ENCODE measurements around the gene SUPT20HL2.
"Not testable (repeated sequence)": the region's sequence is repeated elsewhere in the genome, so short reads cannot be mapped to it uniquely, and the experiment has no call there.

SUPT20HL2 gene

DNA sequence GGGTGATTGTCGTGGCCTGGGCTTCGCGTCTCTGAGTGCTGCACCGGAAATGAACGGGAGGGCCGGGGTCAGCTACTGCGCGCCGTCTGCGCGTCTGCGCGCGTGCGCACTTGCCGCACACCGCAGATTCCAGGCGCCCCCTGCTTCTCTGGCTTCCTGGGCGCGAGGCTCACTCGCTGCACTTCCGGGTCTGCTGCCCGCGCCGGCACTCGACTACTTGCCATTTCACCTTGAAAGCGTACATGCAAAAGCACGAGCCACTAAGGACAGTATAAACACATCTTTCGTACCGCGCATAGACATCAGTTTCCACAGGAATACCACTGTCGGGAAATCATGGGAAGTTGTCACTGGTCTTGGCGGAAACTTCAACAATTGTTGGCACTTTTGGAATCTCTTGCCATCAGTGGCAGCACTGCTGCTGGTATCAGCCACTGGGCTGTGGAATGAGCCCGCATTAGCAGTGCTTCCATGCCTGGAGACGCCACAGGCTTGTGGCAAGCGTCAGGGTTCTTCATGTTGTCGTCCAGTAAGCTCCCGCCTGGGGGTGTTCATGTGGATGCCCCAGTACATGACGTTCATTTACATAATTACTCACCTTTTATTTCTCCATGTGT, at the start of gene SUPT20HL2:
Gene SUPT20HL2 (minus strand): TSS at position 51 of the 617 bp plus-strand sequence. CDS start 754 bp downstream, outside the sequence.
- DNase-seq, result no peak

GRCh38 chrX:24362089-24362745, 48.3 kb upstream of the SUPT20HL2 start:
- not testable (repeated sequence) for DNase-seq

DNA sequence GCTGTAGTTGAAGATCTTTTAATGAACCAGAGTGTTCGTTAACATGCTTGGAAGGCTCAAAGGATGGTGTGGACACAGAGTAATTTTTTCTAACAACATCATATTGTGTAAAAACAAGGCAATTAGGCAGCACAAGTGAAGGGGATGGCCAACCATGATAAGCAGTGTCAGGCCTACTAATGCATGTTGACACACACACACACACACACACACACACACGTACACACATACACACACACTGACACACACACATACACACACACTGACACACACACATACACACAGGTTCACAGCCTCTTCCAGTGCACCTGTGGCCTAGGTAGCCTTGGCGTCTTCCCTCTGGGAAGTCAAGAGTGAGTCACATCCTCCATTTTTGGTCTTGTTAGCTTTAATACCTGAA, 46.4 kb upstream of the SUPT20HL2 start, which contains the start of gene SUPT20HL1:
Gene SUPT20HL1 (plus strand): TSS at position 368 of the 400 bp plus-strand sequence. CDS start 2,122 bp downstream, outside the sequence.
- DNase-seq, result no peak

- no peak for DNase-seq
Observed at GRCh38 chrX:24357106-24357505, 43.2 kb upstream of the SUPT20HL2 start.

DNA sequence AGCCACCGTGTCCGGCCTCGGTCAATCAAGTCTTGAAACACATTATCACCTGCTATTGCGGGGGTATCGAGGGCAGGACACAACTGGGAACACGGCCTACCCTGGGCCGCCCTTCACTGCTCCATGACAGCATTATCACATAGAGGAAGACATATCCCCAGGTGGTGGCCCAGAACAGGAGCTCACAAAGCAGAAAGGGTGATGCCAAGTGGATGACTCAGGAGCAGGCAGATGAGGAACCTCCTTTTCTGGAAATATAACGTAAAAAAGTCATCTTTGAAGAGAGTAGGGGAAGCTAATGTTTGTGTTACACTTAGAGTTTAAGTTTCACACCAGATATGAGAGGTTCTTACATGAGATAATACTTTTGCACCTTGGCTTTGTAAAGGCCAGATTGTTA, 41.2 kb upstream of the SUPT20HL2 start:
- DNase-seq, result no peak

- no peak for DNase-seq
Observed at GRCh38 chrX:24350217-24350616, 36.3 kb upstream of the SUPT20HL2 start.

GRCh38 chrX:24347881-24348280, 34.0 kb upstream of the SUPT20HL2 start:
- DNase-seq, result no peak

GRCh38 chrX:24343719-24344118, 29.9 kb upstream of the SUPT20HL2 start:
- DNase-seq, result peak in 2 of 3 donors; percentile 1 to 12

DNA sequence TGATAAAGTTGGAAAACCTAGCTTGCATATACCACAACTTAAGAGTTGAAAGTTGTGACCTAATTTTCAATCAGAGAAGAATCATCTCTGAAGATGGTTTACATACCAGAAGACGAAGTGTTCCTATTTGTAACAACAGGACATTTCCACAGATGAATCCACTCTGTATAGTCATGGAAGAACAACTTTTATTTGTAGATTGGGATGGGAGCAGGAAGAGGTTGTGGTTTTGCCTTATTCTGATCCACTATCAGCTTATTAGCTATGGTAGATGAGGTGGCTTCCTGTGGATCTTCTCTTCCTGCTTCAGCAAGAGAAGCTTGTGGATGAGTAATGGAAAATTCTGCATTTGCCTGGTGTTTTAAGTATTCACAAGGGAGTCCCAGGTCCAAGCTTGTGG, 27.9 kb upstream of the SUPT20HL2 start:
- no peak for DNase-seq

DNA sequence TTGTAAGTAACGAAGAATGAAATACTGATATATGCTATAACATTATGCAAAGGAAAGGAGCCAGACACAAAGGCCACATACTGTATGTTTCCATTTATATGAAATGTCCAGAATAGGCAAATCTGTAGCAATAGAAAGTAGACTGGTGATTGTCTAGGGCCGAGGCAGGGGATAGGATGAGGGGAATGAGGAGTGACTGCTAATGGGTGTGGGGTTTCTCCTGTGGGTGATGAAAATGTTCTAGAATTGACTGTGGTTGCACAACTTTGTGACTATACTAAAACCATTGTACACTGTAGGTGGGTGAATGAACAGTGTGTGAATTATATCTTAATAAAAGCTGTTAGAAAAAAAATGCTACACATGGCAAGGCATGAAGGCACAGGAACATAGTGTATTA, 26.6 kb upstream of the SUPT20HL2 start:
- no peak for DNase-seq

DNA sequence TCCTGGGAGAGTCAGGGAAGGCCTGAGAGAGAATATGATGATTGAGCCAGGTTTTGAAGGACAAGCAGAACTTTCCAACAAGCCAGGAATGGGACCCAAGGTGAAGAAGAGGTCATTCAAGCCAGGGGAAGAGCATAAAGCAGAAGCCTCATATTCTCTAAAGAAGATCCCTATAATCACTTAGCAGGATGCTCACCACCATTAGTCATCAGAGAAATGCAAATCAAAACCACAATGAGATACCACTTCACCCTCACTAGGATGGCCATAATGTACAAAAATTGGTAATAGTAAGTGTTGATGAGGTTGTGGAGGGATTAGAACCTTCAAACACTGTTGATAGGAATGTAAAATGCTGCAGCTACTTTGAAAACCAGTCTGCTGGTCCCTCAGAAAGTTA, 26.0 kb upstream of the SUPT20HL2 start:
- DNase-seq, result no peak

DNA sequence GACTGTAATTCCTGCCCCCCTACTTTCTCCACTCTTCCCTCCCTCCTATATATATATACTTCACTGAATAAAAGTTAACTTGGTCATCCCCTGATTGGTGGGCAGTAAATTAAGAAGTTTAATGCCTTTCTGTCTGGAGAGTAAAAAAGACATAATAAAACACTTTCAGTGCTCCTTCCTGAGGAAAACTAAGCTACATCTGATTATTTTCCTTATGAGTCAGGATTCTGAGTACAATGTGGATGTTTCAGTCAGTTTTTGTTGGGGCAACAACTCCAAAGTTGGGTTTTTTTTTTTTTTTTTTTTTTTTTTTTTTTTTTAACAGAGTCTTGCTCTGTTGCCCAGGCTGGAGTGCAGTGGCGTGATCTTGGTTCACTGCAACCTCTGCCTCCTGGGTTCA, 22.0 kb upstream of the SUPT20HL2 start:
- DNase-seq, result no peak

GRCh38 chrX:24334461-24334860, 20.6 kb upstream of the SUPT20HL2 start:
- DNase-seq, result peak in 2 of 3 donors; percentile 1 to 19

GRCh38 chrX:24333371-24333770, 19.5 kb upstream of the SUPT20HL2 start:
- DNase-seq, result no peak

- DNase-seq, result no peak
Observed at GRCh38 chrX:24332878-24333277, 19.0 kb upstream of the SUPT20HL2 start.

GRCh38 chrX:24325231-24325630, 11.4 kb upstream of the SUPT20HL2 start:
- no peak for DNase-seq

GRCh38 chrX:24321741-24322395, 8.0 kb upstream of the SUPT20HL2 start:
- DNase-seq, result no peak

DNA sequence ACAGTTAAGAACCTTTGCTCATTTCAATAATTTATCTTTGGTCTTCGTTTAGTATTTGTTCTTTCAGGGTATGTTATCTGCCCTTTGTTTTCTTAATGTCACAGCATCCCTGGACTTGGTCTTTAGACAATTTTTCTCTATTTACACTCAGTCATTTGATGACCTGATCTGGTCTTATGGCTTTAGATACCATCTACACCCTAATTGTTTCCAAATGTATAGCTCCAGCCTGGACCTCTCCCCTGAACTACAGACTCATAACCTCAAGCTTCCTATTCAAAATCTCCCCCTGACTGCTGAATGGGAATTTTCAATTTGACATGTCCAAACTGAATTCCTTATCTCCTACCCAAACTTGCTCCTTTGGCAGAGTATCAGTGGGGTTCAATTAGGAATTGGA, 3.7 kb upstream of the SUPT20HL2 start:
- no peak for DNase-seq

DNA sequence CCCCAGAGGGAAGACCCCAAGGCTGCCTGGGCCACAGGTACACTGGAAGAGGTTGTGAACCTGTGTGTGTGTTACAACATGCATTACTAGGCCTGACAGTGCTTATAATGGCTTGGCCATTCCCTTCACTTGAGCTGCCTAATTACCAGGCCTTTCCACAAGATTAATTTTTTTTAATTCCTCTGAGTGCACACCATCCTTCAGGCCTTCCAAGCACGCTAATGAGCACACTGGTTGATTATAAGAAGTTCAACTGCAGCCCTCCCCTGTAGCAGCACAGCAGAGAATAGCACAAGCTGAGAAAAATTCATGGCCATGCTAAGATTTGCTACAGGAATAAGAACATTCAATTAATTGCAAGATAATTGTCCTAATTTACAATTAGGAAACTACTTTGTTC, 2.2 kb upstream of the SUPT20HL2 start:
- no peak for DNase-seq

DNA sequence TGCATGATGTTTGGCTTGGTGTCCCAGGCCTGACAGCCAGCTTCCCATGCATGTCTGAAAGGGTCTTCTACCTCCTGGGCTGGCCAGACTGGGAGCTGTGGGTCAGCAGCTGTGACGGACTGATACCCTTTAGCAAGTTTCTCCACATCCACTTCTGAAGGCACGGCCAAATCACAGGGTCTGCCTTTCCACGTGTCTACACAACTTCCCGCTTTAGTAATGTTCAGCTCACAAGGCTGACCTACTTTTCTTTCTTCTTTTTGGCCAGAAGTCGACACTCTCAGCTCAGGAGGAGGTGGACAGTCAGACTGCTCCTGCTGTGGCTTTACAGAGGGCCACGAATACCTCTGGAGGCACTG, 1.6 kb downstream of the SUPT20HL2 start:
- not testable (repeated sequence) for DNase-seq

GRCh38 chrX:24311507-24312248, 2.2 kb downstream of the SUPT20HL2 start:
- not testable (repeated sequence) for DNase-seq

GRCh38 chrX:24310916-24311315, 3.0 kb downstream of the SUPT20HL2 start:
- not testable (repeated sequence) for DNase-seq

All from suppressor macrophage treated with lipopolysaccharide for 1 hour (primary cell).